Large intestine (tissue), 3 donors: ENCODE results near the gene ATAD3A. TPM values are rescaled to one million over a fixed set of nuclear protein-coding genes. Genes with fewer than 3 reads are reported as not detected.
"Not testable (repeated sequence)": the region's sequence is repeated elsewhere in the genome, so short reads cannot be mapped to it uniquely, and the experiment has no call there.

ENCODE experiments used
- DNase-seq, 2 donors: peaks; one replicate each; pipeline versions ENCODE4 v3.0.0 to v3.0.0-alpha.2; 2013
- H3K27ac ChIP-seq: one replicate; pipeline ENCODE4 v1.5.1; 2013; ENCODE audit warnings: low read length
- H3K27me3 ChIP-seq: 2 replicates; pipeline ENCODE4 v1.6.1; 2013; ENCODE audit warnings: low read length; ENCODE audit not compliant: control insufficient read depth, insufficient read depth
- H3K36me3 ChIP-seq: 2 replicates; pipeline ENCODE4 v1.6.1; 2013; ENCODE audit warnings: low read length; ENCODE audit not compliant: control insufficient read depth, insufficient read depth
- H3K4me1 ChIP-seq: one replicate; pipeline ENCODE4 v1.6.1; 2013; ENCODE audit warnings: low read length; ENCODE audit not compliant: control insufficient read depth, insufficient read depth
- H3K4me3 ChIP-seq: one replicate; pipeline ENCODE4 v1.5.1; 2013; ENCODE audit warnings: low read length
- H3K9me3 ChIP-seq: one replicate; pipeline ENCODE4 v1.6.1; 2013; ENCODE audit warnings: mild to moderate bottlenecking, low read depth, low read length, moderate library complexity; ENCODE audit not compliant: control insufficient read depth
- WGBS: methylation state at CpG from one replicate; pipeline ENCODE4 v1.1.5; 2013; ENCODE audit warnings: low lambda C conversion rate; ENCODE audit not compliant: insufficient coverage; 5-methylcytosine and 5-hydroxymethylcytosine counted together
- polyA plus RNA-seq: library from polyadenylated mRNA; unstranded; fragments of 120-200 nt; gene quantifications from one replicate; pipeline ENCODE4 v1.2.1, GENCODE V29; 2013

The ATAD3A gene
- polyA plus RNA-seq, 1 donor = 20.1 TPM

- H3K4me1 ChIP-seq, H3K9me3 ChIP-seq, H3K4me3 ChIP-seq, H3K27me3 ChIP-seq, DNase-seq, H3K27ac ChIP-seq: not testable (repeated sequence)
- peaks cover 24% of the 10 kb centered on the region for H3K36me3 ChIP-seq
- WGBS = 100% methylated on average over 2 of the region's 30 CpGs
Observed at GRCh38 chr1:1522536-1522935, 10.6 kb downstream of the ATAD3A start.

GRCh38 chr1:1523226-1523625, 11.3 kb downstream of the ATAD3A start:
- DNase-seq, H3K4me1 ChIP-seq, H3K4me3 ChIP-seq, H3K27ac ChIP-seq, H3K9me3 ChIP-seq, H3K27me3 ChIP-seq: not testable (repeated sequence)
- peaks cover 22% of the 10 kb centered on the region for H3K36me3 ChIP-seq
- no CpG with 5 or more reads among the region's 31 CpGs for WGBS

- H3K4me3 ChIP-seq, H3K27ac ChIP-seq, H3K4me1 ChIP-seq, DNase-seq, H3K9me3 ChIP-seq, H3K27me3 ChIP-seq: not testable (repeated sequence)
- no CpG with 5 or more reads among the region's 17 CpGs for WGBS
- H3K36me3 ChIP-seq = peaks cover 24% of the 10 kb centered on the region
Observed at GRCh38 chr1:1523651-1524050, 11.7 kb downstream of the ATAD3A start.

- H3K36me3 ChIP-seq = peaks cover 32% of the 10 kb centered on the region
- H3K4me1 ChIP-seq, H3K9me3 ChIP-seq, H3K27me3 ChIP-seq, H3K4me3 ChIP-seq, DNase-seq, H3K27ac ChIP-seq: not testable (repeated sequence)
- no CpG with 5 or more reads among the region's 30 CpGs for WGBS
Observed at GRCh38 chr1:1524750-1525383, 12.9 kb downstream of the ATAD3A start.

- WGBS = no CpG with 5 or more reads among the region's 21 CpGs
- H3K9me3 ChIP-seq = peaks cover 11% of the 10 kb centered on the region
- H3K27me3 ChIP-seq, H3K27ac ChIP-seq, H3K4me3 ChIP-seq, DNase-seq, H3K4me1 ChIP-seq: not testable (repeated sequence)
- H3K36me3 ChIP-seq = peaks cover 33% of the 10 kb centered on the region
Observed at GRCh38 chr1:1526476-1526875, 14.5 kb downstream of the ATAD3A start.

- H3K27me3 ChIP-seq = no peaks in the 10 kb centered on the region
- no peaks in the 10 kb centered on the region for H3K4me1 ChIP-seq
- H3K4me3 ChIP-seq = no peak overlapping the region
- WGBS = no CpG with 5 or more reads among the region's 31 CpGs
- H3K27ac ChIP-seq = no peak overlapping the region
- no peak for DNase-seq
- H3K36me3 ChIP-seq = peaks cover 33% of the 10 kb centered on the region
- peaks cover 11% of the 10 kb centered on the region for H3K9me3 ChIP-seq
Observed at GRCh38 chr1:1527092-1527816, 15.3 kb downstream of the ATAD3A start.

- Histone ChIP-seq H3K36me3 (peaks cover 35% of the 10 kb centered on the region), H3K27ac (no peak overlapping the region), H3K27me3 (no peaks in the 10 kb centered on the region), H3K4me1 (no peaks in the 10 kb centered on the region), H3K4me3 (no peak overlapping the region), H3K9me3 (peaks cover 11% of the 10 kb centered on the region)
- no peak for DNase-seq
- no CpG with 5 or more reads among the region's 37 CpGs for WGBS
Observed at GRCh38 chr1:1528301-1529267, 16.6 kb downstream of the ATAD3A start.

- Histone ChIP-seq H3K4me1 (no peaks in the 10 kb centered on the region), H3K27ac (no peak overlapping the region), H3K36me3 (peaks cover 35% of the 10 kb centered on the region), H3K9me3 (peaks cover 11% of the 10 kb centered on the region), H3K27me3 (no peaks in the 10 kb centered on the region), H3K4me3 (no peak overlapping the region)
- DNase-seq = no peak
- no CpG with 5 or more reads among the region's 18 CpGs for WGBS
Observed at GRCh38 chr1:1529321-1529720, 17.4 kb downstream of the ATAD3A start.

- Histone ChIP-seq H3K36me3 (peaks cover 33% of the 10 kb centered on the region), H3K4me3 (no peak overlapping the region), H3K27ac (no peak overlapping the region), H3K9me3 (peaks cover 11% of the 10 kb centered on the region), H3K27me3 (no peaks in the 10 kb centered on the region), H3K4me1 (no peaks in the 10 kb centered on the region)
- no peak for DNase-seq
- WGBS = no CpG with 5 or more reads among the region's 8 CpGs
Observed at GRCh38 chr1:1529936-1530335, 18.0 kb downstream of the ATAD3A start.

- H3K4me3 ChIP-seq = no peak overlapping the region
- WGBS = 100% methylated on average over 1 of the region's 4 CpGs
- peaks cover 26% of the 10 kb centered on the region for H3K36me3 ChIP-seq
- H3K9me3 ChIP-seq = peaks cover 11% of the 10 kb centered on the region
- H3K4me1 ChIP-seq = no peaks in the 10 kb centered on the region
- no peak for DNase-seq
- H3K27ac ChIP-seq = no peak overlapping the region
- H3K27me3 ChIP-seq = no peaks in the 10 kb centered on the region
Observed at GRCh38 chr1:1531947-1532346, 20.0 kb downstream of the ATAD3A start.
